Caki2 (cell line): ENCODE results near the gene IMPA2. TPM values are rescaled to one million over a fixed set of nuclear protein-coding genes. Genes with fewer than 3 reads are reported as not detected.
"Not testable (repeated sequence)": the region's sequence is repeated elsewhere in the genome, so short reads cannot be mapped to it uniquely, and the experiment has no call there.

ENCODE experiments used
- DNase-seq: peaks from one replicate; pipeline ENCODE4 v3.0.0-alpha.2; 2015; ENCODE audit warnings: low read depth
- in situ Hi-C: cut with HindIII; loops from 2 replicates; pipeline ENCODE4 v1.10.0; 2016; ENCODE audit warnings: low sequenced_read_pairs, low pct_unique_long_range_greater_than_20kb, mixed read lengths
- total RNA-seq: library from RNA; depleted of rRNA; stranded (reverse); fragments of >200 nt; shearing (Covaris generic); gene quantifications from 2 replicates; pipeline ENCODE4 v1.2.3, GENCODE V29; 2014; ENCODE audit warnings: low replicate concordance; rRNA removed

The IMPA2 gene
- total RNA-seq = 339 and 379 TPM in 2 replicates

DNA sequence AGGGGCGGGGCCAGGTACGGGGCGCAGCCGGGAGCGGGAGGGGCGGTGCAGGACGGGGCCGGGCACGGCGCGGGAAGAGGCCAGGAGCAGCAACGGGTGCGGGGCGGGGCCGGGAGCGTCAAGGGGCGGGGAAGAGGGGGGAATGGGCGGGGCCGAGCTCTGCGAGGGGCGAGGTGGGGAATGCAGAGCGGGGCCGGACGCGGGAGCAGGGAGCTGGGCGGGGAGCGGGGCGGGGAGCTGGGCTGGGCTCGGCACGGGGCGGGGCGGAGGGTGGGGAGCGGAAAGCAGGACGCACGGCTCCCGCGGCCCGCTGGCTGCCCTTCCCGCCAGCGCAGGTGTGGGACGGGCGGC, at the start of gene IMPA2:
Gene IMPA2 (plus strand): TSS at position 316 of the 351 bp plus-strand sequence. CDS start 163 bp downstream, outside the sequence.
- in situ Hi-C loops = no loop called here
- DNase-seq = no peak

DNA sequence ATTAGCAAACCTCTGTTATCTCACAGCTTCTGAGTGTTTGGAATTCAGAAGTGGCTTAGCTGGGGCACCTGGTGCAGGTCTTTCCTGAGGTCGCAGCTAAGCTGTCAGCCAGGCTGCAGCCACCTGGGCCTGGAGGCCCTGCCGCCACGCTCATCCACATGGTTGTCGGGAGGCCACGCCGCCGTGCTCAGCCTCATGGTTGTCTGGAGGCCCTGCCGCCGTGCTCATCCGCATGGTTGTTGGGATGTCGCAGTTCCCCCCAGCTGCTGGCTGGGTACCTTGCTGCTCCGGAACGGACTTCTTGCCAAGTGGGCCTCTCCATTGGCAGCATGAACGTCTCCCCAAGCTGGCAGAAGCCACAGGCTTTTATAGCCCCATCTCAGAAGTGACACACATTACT, 48.9 kb upstream of the IMPA2 start:
- in situ Hi-C loops = no loop called here
- no peak for DNase-seq

DNA sequence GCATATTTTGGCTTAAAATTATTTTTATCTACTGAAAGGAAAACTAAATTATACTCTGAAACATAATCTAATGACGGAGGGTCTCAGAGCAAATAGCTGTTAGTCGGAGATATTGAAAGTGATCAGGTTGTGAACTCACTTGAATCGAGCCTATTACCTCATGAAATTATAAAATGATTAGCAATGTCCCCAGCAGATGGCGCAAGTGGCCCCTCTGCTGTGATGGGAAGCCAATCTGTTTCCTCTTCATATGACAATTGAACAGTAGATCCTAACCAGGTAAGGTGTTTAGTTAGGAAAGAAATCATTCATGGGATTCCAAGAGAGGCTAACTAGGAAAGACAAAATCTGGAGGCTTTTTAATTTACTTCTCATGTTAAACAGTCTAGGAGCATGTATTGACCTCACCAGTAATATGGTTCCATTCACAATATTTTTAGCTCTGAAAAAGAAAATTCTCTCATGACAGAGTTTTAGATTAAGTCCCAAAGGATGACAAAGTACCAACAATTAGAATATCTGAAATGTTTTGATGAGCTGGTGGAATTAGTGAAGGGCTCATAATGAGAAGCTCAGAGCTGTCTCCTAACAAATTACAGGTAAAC, 43.3 kb upstream of the IMPA2 start:
- in situ Hi-C loops = no loop called here
- DNase-seq = peak; percentile 64

DNA sequence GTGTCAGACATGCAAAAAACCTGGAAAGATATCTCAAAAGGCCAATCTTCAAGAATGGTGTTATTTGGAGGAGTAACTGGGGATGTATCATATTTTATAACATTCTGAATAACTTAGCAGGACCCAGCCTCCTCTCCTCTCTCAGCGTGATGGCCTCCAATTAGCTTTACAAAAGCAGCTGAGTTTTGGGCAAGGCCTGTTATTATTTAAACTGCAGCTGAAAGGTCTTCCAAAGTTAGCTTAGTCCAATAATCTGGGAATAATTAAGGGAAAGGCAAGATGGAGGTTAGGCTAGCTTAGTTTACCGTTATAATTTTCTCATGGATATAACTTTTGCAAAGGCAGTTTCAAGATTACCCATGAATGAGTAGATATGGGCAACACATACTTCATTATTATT, 40.4 kb upstream of the IMPA2 start:
- in situ Hi-C loops = no loop called here

DNA sequence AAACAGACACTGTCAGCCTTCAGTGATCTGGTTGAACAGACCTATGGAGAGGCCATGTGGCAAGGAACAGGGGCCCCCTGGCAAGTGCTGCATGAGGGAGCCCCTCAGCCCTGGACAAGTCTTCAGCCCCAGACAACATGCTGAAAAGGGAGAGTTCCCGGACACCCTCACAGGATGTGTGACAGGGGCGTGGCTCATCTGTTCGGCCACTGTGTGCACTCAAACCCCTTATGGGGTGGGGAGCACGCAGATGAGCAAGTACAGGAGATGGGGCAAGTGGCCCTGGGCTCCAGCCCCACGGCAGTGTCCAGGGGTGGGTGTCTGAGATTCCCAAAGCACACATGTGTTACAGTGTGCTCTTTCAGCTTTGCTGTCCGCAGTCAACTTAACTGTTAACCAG, 37.8 kb upstream of the IMPA2 start:
- no peak for DNase-seq
- in situ Hi-C loops = no loop called here

More for the DNA sequence above, 40.4 kb upstream of the IMPA2 start:
- no peak for DNase-seq

DNA sequence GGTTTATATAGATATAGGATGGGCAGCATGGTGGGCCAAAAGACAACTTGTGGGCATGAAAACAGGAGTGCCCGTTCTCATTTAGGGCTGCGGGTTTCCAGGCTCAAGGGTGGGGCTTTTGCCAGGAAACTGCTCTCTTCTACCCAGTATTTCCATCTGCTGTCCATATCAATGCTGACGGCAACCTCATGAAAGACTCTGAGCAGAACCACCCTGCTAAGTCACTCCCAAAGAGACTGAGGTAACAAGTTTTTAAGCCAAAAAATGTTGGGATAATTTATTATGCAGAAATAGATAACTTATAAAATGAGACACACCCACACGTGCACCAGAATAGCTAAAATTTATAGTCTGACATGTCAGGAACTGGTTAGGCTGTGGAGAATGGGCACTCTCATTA, 37.1 kb upstream of the IMPA2 start:
- DNase-seq = no peak
- in situ Hi-C loops = no loop called here

DNA sequence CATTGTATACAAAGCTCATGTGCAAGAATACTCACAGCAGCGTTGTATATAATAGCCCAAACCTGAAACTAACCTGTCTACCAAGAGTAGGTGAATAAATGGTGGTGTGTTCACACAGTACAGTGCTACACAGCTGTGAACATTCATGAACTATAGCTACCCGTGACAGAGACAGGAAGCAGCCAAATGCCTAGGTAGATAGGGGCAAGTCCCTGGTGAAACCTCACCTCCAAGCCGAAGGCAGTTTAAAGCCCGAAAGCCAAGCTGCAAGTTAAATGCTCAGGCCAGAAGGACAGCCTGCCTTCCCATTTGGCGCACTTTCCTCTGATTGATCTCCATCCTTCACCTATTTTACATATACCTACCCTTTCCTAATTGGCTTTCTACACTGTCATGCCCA, 36.5 kb upstream of the IMPA2 start:
- DNase-seq = no peak
- in situ Hi-C loops = no loop called here

DNA sequence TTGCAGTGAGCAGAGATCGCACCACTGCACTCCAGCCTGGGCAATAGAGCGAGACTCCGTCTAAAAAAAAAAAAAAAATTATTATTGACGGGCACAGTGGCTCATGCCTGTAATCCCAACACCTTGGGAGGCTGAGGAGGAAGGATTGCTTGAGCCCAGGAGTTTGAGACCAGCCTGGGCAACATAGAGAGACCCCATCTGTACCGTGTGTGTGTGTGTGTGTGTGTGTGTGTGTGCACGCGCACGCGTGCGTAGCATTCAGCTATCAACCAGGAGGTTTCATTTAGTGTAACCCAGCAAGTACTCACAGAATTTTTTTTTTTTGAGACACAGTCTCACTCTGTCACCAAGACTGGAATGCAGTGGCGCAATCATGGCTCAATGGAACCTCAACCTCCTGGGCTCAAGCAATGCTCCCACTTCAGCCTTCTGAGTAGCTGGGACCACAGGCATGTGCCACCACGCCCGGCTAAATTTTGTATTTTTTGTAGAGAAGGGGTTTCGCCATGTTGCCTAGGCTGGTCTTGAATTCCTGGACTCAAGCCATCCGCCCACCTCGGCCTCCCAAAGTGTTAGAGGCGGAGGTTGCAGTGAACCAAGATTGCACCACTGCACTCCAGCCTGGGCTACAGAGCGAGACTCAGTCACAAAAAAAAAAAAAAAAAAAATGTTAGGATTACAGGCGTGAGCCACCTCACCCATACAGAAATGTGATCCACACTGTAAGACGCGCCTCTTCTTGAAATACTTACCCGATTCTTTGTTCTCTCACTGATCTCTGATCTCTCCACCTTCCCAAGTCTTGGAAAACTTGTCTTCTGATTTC, 35.3 kb upstream of the IMPA2 start:
- DNase-seq = peak; percentile 65
- in situ Hi-C loops = not testable (repeated sequence)

DNA sequence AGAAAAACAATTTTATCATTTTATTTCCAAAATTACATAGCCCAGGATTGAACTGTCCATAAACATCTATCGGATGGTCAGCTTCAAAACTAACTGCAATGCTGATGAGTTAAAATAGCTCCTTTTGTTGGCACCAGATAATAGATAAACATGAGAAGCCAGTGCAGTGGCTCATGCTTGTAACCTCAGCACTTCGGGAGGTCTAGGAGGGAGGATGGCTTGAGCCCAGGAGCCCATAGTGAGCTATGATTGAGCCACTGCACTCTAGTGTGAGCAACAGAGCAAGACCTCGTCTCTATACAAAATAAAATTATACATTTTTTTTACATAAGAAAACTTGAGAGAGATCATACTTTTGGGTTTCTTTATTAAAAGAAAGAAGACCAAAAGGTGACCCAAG, 34.6 kb upstream of the IMPA2 start:
- in situ Hi-C loops = no loop called here
- no peak for DNase-seq

DNA sequence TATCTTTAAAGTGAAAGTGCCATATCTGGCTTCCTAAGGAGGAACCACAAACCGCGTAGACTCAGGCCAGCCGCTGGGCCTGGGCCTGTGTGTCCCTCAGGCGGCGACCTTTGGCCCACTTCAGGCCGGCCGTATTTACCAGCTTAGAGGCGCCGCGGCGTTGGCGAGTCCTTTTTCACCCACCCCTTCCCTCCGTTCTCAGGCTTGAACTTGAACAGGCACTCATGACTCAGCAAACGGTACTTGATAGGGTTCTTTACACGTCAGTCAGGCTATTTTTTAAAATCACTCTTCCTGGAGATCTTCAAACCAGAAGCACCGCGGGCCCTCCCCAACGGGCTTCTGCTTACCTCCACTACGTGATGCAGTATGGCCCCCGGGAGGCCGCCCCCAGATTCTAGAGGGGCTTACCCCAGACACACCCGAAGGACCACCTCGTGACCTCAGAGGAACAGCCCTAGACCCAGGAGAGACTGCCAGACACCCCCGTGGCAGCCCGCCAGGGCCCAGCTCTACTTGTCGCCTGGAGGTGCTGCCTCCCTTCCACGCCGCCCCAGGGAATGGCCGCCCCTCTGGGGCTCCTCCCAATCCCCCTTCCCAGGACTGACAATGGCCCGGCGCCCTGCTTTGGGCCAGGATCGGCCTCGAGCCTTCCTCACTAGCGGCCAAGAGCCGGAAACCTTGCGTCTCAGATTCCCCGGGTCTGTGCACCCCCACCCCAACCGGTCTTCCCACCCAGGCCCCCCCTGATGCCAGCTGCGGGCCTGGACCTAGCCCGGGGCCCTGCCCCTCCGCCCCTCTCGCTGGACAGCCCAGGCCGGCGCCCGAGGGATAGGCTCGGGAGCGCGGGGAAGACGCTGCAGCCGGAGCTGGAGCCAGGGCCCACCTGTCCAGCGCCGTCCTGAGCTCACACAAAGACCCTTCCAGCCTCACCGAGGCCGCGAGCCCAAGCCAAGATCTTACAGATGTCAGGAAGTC, 33.8 kb upstream of the IMPA2 start:
- DNase-seq = peak; percentile 98
- in situ Hi-C loops = no loop called here

DNA sequence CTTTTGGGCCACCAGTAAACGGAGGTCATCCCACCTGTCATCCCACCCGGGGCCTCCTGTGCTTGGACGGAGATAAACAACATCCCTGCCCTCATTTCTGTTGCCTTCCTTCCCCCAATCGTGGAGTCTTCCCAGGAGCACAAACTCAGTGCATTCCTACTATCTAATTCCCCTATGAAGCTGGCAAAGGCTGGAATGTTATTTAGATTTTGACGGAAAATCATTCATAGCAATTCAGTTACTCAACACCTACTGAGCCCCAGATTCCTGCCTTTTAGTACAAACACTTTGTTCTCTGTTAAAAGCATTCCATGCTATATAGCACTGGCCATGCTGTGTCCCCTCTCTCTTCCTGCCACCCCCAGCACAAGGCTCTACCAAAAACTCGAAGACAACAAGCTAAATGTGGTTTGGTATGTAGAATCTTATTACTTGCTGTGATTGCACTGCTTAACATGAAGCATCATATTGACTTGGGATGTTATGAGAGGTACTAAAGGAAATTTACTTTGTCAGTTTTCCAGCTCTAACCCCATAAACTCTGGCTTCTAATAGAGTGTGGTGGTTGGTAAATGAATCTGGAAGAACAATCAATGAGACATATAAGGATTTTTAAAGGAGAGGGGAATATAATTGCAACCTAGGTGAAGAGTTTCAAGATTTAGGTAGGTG, 32.3 kb upstream of the IMPA2 start:
- DNase-seq = no peak
- in situ Hi-C loops = no loop called here

DNA sequence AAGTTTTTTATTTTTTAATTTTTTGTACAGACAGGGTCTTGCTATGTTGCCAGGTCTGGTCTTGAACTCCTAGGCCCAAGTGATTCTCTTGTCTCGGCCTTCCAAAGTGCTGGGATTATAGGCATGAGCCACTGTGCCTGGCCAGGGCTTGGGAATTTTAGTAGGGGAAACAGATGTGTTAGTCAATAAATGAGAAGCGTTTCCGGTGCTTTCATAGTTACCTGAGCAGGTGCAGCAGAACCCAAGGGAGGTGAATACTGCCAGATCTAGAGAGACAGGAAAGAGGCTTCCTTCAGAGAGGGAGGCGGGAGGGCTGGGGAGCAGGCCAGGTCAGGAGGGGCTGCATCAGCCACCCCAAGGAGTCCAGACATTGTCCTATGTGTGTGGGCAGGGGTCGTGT, 30.5 kb upstream of the IMPA2 start:
- DNase-seq = no peak
- in situ Hi-C loops = no loop called here

DNA sequence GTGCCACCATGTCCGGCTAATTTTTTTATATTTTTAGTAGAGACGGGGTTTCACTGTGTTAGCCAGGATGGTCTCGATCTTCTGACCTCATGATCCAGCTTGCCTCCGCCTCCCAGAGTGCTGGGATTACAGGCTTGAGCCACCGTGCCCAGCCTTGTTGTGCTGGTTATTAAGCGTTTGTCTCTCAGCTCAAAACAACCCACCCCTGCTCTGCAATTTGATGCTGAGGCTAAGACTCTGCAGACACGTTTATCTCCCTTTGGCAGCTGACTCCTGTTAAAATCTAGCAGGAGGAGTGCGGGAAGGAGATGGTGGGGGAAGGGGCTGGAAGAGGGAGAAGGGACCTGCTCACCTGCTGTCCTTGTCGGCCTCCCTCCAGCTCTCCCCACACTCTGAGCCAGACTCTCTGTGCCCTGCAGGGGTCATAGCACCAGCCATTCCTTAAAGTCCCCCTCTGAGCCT, 29.9 kb upstream of the IMPA2 start:
- in situ Hi-C loops = no loop called here

DNA sequence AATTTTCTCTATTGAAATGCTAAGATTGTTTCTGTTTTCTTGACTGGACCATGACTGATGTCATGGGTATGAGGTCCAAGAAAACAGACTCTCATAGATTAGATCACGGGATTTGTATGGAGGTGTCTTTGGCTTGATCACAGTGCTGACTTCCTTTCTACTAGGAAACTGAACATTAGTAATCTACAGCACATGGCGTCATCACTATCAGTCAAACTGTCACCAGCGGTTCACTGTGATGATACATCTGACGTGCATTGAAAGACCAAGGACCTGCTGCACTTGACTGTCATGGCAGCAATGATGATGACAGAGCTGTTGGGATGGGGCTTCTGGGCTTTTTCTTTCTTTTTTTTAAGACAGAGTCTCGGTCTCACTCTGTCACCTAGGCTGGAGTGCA, 28.2 kb upstream of the IMPA2 start:
- no peak for DNase-seq

More for the DNA sequence above, 29.9 kb upstream of the IMPA2 start:
- no peak for DNase-seq

DNA sequence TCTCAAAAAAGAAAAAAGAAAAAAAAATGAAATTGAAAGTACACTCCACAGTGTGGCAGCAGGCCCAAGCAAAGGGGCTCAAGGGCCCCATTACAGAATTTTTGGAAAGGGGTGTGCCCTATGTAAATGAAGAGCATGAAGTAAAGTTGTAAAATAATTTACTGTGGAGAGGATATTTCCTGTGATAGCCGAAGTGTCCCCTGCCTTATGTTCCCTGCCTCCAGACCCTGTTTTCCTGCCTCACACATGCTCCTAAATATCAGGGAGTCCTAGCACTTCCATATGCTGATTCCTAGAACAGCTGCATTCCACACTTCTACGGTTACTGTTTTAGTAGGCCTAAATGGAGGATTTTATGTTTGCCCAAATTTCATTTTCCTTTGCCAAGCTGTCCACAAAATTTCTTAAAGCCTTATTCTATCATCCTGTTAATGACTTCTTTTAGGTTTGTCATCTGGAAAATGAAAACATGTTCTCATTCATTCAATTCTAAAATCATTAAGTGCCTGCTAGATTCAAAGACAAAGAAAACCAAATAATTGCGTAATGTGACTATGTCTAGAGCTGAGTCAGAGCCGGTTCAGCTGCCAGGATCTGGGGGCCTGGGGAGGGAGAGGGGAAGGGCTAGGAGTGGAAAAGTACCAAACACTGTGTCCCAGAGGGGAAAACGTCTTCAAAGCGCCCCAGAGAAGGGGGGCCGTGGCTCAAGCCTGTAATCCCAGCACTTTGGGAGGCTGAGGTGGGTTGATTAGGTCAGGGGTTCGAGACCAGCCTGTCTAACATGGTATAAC, 25.9 kb upstream of the IMPA2 start:
- in situ Hi-C loops = no loop called here
- peak; percentile 80 for DNase-seq

More for the DNA sequence above, 28.2 kb upstream of the IMPA2 start:
- in situ Hi-C loops = no loop called here

DNA sequence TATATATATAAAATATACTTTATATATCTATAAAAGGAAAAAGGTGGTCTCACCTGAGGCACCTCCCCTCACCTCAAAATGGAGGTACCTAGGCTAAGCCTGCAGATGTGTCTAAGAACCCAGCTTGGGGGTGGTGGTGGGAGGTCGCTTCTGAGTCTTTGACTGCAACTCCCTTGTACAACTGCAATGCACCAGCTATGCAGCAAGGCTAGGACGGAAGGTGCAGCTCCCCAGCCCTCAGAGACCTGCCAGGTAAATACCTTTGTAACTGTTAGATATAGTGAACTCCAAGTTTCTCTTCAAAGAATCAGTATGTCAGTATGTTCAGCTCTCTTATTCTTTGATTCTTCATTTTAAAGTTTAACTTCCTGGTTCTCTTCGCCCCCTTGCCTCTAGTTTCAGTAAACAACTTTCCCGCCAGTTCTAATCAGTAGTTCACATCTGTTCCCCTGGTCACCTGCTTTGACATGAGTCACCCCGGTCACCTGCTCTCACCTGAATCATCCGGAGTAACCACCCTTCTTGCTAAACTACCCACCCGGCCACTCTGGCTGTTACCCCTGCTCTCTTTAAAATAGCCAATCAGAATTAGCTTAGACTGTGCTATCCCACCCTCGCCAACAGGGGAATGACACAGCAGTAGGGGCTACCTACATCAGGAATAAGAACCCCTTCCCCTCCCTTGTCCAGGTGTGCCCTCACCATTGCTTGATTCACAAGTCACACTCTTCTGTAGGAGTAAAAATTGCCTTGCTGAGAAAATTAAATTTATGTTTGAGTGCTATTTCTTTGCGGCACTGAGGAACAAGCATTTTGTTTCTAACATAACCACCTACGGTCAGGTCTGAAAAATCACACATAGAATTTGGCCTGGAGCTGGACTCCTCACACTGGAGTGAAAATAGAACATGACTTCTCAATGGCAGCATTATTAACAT, 24.7 kb upstream of the IMPA2 start:
- no peak for DNase-seq
- in situ Hi-C loops = no loop called here
